GM19099 (cell line): ENCODE measurements around the gene GGA2.

Experiments
- POLR2A ChIP-seq: IDR thresholded peaks from 3 replicates; pipeline ENCODE4 v1.6.1; 2011; ENCODE audit warnings: low read depth; ENCODE audit not compliant: insufficient read length; ENCODE audit errors: extremely low read depth

GGA2 gene

DNA sequence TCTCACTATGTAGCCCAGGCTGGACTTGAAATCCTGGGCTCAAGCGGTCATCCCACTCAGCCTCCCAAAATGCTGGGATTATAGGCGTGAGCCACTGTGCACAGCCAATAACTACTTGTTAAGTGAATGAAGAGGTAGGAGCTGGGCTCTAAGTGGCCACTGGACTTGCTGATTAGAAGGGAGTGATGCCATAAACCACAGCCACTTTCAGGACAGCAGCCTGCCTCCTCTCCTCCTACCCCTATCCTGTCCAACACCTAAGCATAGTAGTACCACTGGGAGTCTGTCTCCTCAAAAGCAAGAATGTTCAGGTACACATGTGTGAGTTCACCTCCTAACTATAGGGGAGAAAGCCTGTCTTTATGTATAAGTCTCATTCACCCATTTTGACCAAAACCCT lies 45.1 kb downstream of the GGA2 start:
- TF ChIP-seq POLR2A, result no peak

DNA sequence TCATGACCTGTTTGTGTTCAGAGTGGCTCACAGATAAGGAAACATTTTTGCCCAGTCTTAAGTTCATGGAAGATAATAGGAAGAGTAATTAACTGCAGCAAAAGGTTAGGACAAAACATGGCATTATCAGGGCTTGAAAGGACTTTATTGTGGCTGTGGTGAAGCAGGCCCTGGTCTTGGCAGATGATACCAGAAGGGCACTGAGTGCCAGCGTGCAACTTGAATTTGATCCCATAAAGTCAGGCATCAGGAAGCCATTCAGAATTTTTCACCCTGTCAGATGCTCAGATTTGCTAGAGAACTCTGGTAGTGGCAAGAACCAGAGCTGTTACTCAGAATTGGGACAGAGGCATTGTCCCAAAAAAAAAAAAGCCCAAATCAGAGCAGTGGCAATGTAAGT lies 46.1 kb downstream of the GGA2 start:
- no peak for TF ChIP-seq POLR2A

- no peak for TF ChIP-seq POLR2A
These were observed 56.8 kb downstream of the GGA2 start for GRCh38 chr16:23453338-23454052.

GRCh38 chr16:23452572-23453337 lies 57.5 kb downstream of the GGA2 start, which contains the start of gene COG7:
COG7 (minus strand) TSS chr16:23453189; CDS start chr16:23452994, 195 bp downstream.
- peak; percentile 50 for TF ChIP-seq POLR2A

DNA sequence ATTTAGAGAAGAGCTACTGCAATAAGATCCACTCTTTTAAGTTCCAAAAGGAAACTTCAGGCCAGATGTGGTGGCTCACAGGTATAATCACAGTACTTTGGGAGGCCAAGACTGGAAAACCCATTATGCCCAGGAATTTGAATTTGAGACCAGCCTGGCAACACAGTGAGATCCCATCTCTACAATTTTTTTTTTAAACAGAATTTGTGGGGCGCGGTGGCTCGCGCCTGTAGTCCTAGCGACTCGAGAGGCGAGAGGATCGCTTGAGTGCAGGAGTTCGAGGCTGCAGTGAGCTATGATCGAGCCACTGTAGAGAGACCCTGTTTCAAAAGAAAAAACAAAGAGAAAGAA lies 58.1 kb downstream of the GGA2 start:
- TF ChIP-seq POLR2A, result no peak

GRCh38 chr16:23448392-23448791 lies 61.9 kb downstream of the GGA2 start:
- no peak for TF ChIP-seq POLR2A

DNA sequence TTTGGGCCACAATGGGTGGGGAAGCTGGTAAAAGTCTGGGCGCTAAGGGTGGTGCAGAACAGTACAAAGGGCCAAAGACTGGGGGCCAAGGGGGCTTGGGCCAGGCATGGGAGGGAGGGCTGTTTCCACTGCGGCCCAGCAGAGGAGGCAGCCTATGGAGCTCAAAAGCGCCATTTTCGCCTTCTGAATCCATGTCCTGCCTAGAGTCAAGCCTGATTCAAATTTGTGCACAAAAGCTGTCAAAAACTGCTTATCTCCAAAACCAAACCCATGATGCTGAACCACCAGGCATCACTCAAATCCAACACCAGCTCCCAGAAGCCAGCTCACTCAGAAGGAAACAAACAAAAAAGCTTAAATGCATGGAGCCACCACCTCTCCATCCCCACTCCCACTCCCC lies 73.3 kb downstream of the GGA2 start:
- no peak for TF ChIP-seq POLR2A

DNA sequence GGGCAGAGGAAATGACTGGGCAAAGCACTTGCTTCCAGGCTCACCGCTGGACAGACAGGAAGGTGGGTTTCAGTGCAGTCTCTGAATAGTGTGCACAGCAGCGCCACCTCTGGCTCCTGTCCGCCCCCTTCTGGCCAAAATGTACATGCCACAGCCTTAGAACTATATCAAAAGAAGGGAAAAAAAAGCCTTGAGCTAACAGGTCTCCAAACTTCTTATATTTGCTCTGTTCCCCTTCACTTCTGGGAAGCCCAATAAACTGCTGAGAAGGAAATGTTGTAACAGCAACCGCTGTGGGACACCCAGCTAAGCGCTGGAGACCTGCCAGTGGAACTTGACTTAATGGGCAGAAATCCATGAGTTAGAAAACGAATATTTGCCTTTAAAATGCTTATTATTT lies 74.8 kb downstream of the GGA2 start:
- no peak for TF ChIP-seq POLR2A

DNA sequence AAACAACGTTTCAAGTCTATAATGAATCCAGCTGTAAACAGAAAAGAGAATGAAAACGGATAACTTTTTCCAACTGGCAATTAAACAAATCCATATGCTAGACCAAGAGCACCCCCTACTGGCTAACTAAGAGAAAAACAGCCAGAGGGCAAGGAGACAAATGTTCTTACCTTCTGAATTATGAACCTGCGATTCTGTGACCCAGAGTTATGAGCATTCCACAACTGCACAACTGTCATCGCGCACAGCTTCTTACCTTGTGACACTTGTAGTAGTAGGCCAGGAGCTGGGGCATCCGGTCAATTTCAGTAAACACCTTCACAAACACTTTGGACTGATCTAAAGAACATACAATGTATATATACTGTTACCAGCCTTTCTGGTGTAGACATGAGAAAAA lies 75.9 kb downstream of the GGA2 start:
- no peak for TF ChIP-seq POLR2A

DNA sequence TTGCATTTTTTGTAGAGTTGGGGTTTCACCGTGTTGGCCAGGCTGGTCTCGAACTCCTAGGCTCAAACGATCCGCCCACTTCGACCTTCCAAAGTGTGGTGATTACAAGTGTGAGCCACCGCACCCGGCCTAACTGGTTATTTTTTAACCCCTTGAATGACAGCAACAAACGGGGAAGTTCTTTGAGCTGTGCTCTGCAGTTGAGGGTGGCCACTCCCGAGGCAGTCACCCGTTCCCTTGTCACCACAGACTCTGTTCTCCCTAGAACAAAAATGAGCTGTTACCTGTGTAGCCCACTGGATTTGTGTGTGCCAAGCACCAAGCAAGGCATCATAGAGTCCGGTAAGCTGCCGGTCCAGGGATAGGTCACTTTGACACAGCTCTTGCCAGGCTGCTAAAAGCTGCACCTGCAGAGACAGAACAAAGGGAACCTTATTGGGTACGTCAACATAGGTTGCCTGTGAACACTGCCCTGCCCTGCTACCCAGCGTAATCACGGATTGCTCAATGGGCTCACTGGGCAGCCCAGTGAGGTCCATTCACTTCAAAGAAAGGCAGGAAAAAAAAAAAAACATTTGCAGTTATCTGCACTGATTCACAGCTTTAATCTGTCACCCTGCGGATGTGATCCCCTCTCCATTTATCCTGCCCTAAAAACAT lies 76.9 kb downstream of the GGA2 start:
- TF ChIP-seq POLR2A, result no peak

DNA sequence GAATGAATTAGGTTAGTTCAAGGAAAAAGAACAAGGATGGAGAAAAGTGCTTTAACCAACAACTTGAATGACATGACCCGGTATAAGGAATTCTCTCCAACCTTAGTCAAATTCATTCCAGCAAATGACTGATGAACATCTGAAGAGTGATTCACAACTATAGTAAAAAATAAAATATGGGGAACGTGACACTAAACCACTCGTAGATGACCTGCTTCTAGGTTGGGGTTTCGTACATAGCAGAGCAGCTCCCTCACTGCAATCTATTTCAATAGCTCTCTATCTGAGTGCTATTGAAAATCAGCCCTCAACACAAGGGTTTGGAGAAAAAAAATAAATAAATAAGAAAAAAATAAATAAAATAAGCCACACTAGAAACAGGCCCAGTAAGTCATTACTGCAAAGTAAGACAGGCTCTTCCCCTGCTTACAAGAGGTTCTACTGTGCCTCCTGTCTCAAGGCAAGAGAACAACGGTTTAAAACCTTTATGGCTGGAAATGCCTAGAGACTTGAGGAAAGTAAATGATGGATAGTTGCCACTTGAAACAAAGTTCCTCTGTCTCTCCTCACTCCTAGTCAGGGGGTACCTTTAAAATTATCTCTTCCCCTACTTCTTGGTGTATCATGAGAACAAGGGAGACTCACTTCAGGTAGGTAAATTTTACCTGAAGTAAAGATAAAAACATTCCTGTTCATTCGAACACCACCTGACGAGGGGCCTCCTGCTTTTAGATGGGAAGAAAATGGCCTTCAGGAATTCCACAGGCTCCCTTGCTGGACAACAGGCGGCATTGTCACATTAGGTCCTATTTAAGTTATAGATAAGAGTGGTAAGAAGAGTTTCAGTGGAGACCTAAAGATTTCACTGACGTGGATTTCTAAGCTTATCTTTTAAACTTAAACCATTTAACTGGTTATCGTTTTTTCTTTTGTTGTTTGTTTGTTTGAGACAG lies 77.8 kb downstream of the GGA2 start:
- no peak for TF ChIP-seq POLR2A

GRCh38 chr16:23428351-23428750 lies 81.9 kb downstream of the GGA2 start:
- TF ChIP-seq POLR2A, result no peak

- TF ChIP-seq POLR2A, result no peak
These were observed 85.9 kb downstream of the GGA2 start for GRCh38 chr16:23424292-23424958.

DNA sequence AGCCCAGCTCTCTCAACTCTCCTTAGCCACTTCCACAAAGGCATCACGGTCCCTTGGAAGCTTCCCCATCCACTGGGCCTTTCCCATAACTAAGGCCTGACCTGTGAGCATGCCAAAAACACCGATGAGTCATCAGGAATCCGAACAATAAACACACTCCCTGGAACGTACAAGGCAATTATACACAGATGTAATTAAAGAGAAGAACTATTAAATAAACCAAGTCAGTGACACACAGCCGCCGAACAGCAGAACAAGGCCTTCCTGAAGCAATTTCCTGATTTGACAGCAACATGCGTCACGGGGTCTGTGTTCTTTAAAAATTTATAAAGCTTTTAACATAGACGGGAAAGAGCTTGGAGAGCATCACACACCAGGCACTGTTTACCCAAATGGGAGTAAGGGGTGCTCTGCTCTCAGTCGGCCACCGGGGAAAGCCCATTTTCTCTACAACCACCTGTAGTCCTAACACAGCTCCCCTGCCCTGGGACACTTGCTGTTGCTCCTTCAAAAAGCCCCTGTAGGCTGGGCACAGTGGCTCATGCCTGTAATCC lies 86.7 kb downstream of the GGA2 start:
- TF ChIP-seq POLR2A, result no peak

DNA sequence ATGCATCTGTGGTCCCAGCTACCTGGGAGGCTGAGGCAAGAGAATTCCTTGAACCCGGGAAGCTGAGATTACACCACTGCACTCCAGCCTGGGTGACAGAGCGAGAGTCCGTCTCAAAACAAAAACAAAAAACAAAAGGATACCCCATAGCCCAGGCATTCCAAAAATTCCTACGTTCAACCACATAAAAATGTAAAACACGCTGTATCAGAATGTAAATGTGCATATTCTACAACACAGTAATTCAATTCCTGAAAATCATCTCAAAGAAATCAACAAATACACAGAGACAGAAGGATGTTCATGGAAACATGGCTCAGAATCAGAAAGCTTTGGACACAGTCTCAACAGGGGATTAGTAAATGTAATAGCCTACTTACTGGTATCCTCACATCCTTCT lies 90.3 kb downstream of the GGA2 start:
- no peak for TF ChIP-seq POLR2A

DNA sequence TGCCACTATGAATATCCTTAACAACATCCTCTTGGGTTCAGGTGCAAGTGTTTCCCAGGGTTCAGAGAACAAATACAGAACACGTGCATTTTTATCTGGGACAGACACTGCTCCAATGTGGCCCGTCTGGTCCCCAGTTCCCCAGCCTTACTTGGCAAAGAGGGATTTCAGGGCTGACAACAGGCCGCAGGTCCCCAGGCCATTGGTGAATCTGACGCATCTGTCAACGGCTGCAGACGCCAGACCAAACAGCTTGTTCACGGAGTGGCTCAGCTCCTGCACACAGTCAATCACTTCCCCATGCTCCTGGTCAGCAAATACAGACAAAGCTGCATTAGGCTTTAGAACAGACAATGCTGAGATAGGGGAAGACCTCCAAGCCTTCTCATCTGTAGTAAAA lies 93.5 kb downstream of the GGA2 start:
- TF ChIP-seq POLR2A, result no peak
